Endothelial cell of umbilical vein (primary cell): ENCODE data around the gene PIBF1. TPM values are rescaled to one million over a fixed set of nuclear protein-coding genes. Genes with fewer than 3 reads are reported as not detected.

ENCODE experiments used
- BruUV-seq: library from RNA; stranded (reverse); fragments of 400-500 nt; replicated peaks from 2 replicates; lab custom pipeline; 2021; lab: Mats Ljungman, UMichigan
- CTCF ChIA-PET: fragments of 300-600, 350-600 bp; sonication (Branson Sonifier 250); formaldehyde crosslinking; loops from one replicate; lab custom pipeline; 2021; ENCODE audit warnings: antibody characterized with exemption, inconsistent platforms; lab: Charles Lee
- POLR2A ChIA-PET: fragments of 300-600, 350-600 bp; sonication (Branson Sonifier 250); formaldehyde crosslinking; loops from one replicate; lab custom pipeline; 2021; ENCODE audit warnings: antibody characterized with exemption, inconsistent platforms; lab: Charles Lee
- DNase-seq: peaks from one replicate; pipeline ENCODE4 v3.0.0-alpha.2; 2011; ENCODE audit warnings: low read depth, low spot score
- FAIRE-seq: peaks from 2 replicates; lab custom pipeline; 2011; peaks lifted over from hg19 to GRCh38; lab: Jason Lieb, UNC
- H2AFZ ChIP-seq: 2 replicates; pipeline ENCODE4 v1.6.0; 2012; ENCODE audit warnings: low read depth, low read length, control low read depth, inconsistent platforms
- H3K27ac ChIP-seq: 2 replicates; pipeline ENCODE4 v1.5.1; 2011; ENCODE audit warnings: low read depth, mild to moderate bottlenecking, control low read depth, low read length, moderate library complexity; ENCODE audit not compliant: insufficient read depth
- H3K27me3 ChIP-seq, 2 experiments: 2 replicates each; pipeline versions ENCODE4 v1.6.0 to v1.6.1; 2011; ENCODE audit warnings: low read length in 2 of 2, mixed read lengths in 1 of 2; ENCODE audit not compliant: control insufficient read depth in 2 of 2, insufficient read depth in 2 of 2
- H3K36me3 ChIP-seq, 2 experiments: 2 replicates in 1 of 2; 3 replicates in 1 of 2; pipeline ENCODE4 v1.5.1; 2011; ENCODE audit warnings: low read length in 2 of 2, mild to moderate bottlenecking in 1 of 2, moderate library complexity in 1 of 2; ENCODE audit not compliant: control insufficient read depth in 2 of 2, insufficient read depth in 2 of 2; ENCODE audit errors: extremely low read depth in 1 of 2
- H3K4me1 ChIP-seq: 3 replicates; pipeline ENCODE4 v1.5.1; 2011; ENCODE audit warnings: mild to moderate bottlenecking, low read length; ENCODE audit not compliant: control insufficient read depth, insufficient read depth; ENCODE audit errors: extremely low read depth
- H3K4me2 ChIP-seq: 2 replicates; pipeline ENCODE4 v1.6.1; 2011; ENCODE audit warnings: low read length, control low read depth, mixed read lengths; ENCODE audit not compliant: insufficient read depth
- H3K4me3 ChIP-seq, 3 experiments: fragments of 200-600 bp in 1 of 3; sonication (generic), shearing (Covaris generic) in 1 of 3; replicated peaks in 1 of 3; 2 replicates each; pipeline ENCODE4 v1.5.1; 2011 to 2016; ENCODE audit warnings: control low read depth in 3 of 3, low read length in 3 of 3, mild to moderate bottlenecking in 2 of 3, inconsistent platforms in 1 of 3, low read depth in 1 of 3, moderate library complexity in 1 of 3; ENCODE audit not compliant: insufficient read depth in 1 of 3
- H3K79me2 ChIP-seq: 2 replicates; pipeline ENCODE4 v1.6.0; 2012; ENCODE audit warnings: low read length, inconsistent platforms; ENCODE audit not compliant: control insufficient read depth, insufficient read depth
- H3K9ac ChIP-seq: replicated peaks from 2 replicates; pipeline ENCODE3; 2011; ENCODE audit warnings: low read length, control low read depth; ENCODE audit not compliant: insufficient read depth; ENCODE audit errors: extremely low read depth
- H3K9me1 ChIP-seq: replicated peaks from 3 replicates; pipeline ENCODE4 v1.6.0; 2011; ENCODE audit warnings: mild to moderate bottlenecking, low read length; ENCODE audit not compliant: control insufficient read depth, insufficient read depth; ENCODE audit errors: extremely low read depth
- H3K9me3 ChIP-seq: replicated peaks from 2 replicates; pipeline ENCODE4 v1.5.1; 2012; ENCODE audit warnings: low read length, inconsistent platforms; ENCODE audit not compliant: control insufficient read depth, insufficient read depth
- H4K20me1 ChIP-seq: replicated peaks from 2 replicates; pipeline ENCODE3; 2011; ENCODE audit warnings: mild to moderate bottlenecking, low read length; ENCODE audit not compliant: control insufficient read depth, insufficient read depth; ENCODE audit errors: extremely low read depth
- CTCF ChIP-seq, 2 donors: IDR thresholded peaks; 1 replicate in 1 of 2; 2 replicates in 1 of 2; pipeline ENCODE4 v1.5.1; 2011; ENCODE audit warnings: low read length in 2 of 2, mild to moderate bottlenecking in 2 of 2, moderate library complexity in 2 of 2, control low read depth in 1 of 2, inconsistent platforms in 1 of 2, low read depth in 1 of 2; ENCODE audit not compliant: insufficient read depth in 1 of 2; ENCODE audit errors: extremely low read depth in 1 of 2
- EZH2 ChIP-seq: IDR thresholded peaks from 2 replicates; pipeline ENCODE4 v1.6.1; 2012; ENCODE audit warnings: borderline replicate concordance, low read depth, mild to moderate bottlenecking, moderate library complexity, low read length, inconsistent platforms; ENCODE audit not compliant: severe bottlenecking
- GATA2 ChIP-seq: IDR thresholded peaks from 2 replicates; pipeline ENCODE4 v1.7.0; 2011; ENCODE audit warnings: low read depth, mild to moderate bottlenecking, moderate library complexity, mixed read lengths, low read length; ENCODE audit not compliant: insufficient read length, insufficient read depth
- JUN ChIP-seq: IDR thresholded peaks from 2 replicates; pipeline ENCODE4 v1.6.1; 2011; ENCODE audit warnings: borderline replicate concordance, low read depth; ENCODE audit not compliant: insufficient read length, insufficient read depth
- MYC ChIP-seq: IDR thresholded peaks from one replicate; pipeline ENCODE4 v1.6.1; 2011; ENCODE audit warnings: mild to moderate bottlenecking, low read depth, low read length
- POLR2A ChIP-seq: IDR thresholded peaks from 2 replicates; pipeline ENCODE4 v1.6.1; 2012; ENCODE audit warnings: low read depth, mild to moderate bottlenecking, control low read depth, low read length
- POLR2AphosphoS5 ChIP-seq: IDR thresholded peaks from 2 replicates; pipeline ENCODE4 v1.6.1; 2012; ENCODE audit warnings: low read depth, mild to moderate bottlenecking, control low read depth, low read length, moderate library complexity; ENCODE audit not compliant: insufficient read depth
- dilution Hi-C: fragments of 300-500 bp; cut with MboI; formaldehyde crosslinking; loops from one replicate; pipeline ENCODE4 v1.15.0; 2019; ENCODE audit warnings: low sequenced_read_pairs; ENCODE audit not compliant: extremely low pct_ligation_motif_present
- intact Hi-C: fragments of 100-400 bp; cut with micrococcal nuclease; formaldehyde crosslinking; loops from one replicate; pipeline ENCODE4 v1.10.0; 2022
- polyA plus RNA-seq, 4 experiments: library from polyadenylated mRNA; depleted of rRNA in 3 of 4; stranded (reverse) in 3 of 4; unstranded in 1 of 4; fragments of >200 nt; gene quantifications; 2 replicates each; pipeline versions ENCODE4 v1.2.1 to v1.2.3, GENCODE V29; 2011 to 2012; ENCODE audit warnings: missing spikeins in 1 of 4
- total RNA-seq: library from RNA; stranded (reverse); gene quantifications from 2 replicates; pipeline ENCODE4 v1.2.3, GENCODE V29; 2021

Gene PIBF1
- total and polyA plus RNA-seq, 2 donors (not counting 3 experiments of a cell fraction or from before 2014, with no cell fraction given): 1.4 to 18.4 TPM

- intact Hi-C loops (no loop called here), dilution Hi-C loops (no loop called here)
- CTCF ChIA-PET: no interaction called here
- H3K9me1 ChIP-seq: no peaks in the 10 kb centered on the region
- H3K4me3 ChIP-seq: no peak overlapping the region
- H4K20me1 ChIP-seq: no peaks in the 10 kb centered on the region
- no peaks in the 10 kb centered on the region for H3K4me1 ChIP-seq
- H3K79me2 ChIP-seq: no peaks in the 10 kb centered on the region
- H3K27ac ChIP-seq: no peak overlapping the region
- H3K4me2 ChIP-seq: no peak overlapping the region
- H3K9ac ChIP-seq: no peak overlapping the region
- POLR2A ChIA-PET: no interaction called here
- peaks cover 0 to under 1% of the 10 kb centered on the region in 2 experiments for H3K36me3 ChIP-seq
- BruUV-seq: no TSS peak
- H3K9me3 ChIP-seq: no peaks in the 10 kb centered on the region
- no peak for FAIRE-seq
- no peak for DNase-seq
- no peak overlapping the region for H2AFZ ChIP-seq
- H3K27me3 ChIP-seq: no peaks in the 10 kb centered on the region
- no peak for TF ChIP-seq POLR2AphosphoS5
Measured at GRCh38 chr13:72970301-72970880, 188.5 kb downstream of the PIBF1 start.

- no peaks in the 10 kb centered on the region for H3K36me3 ChIP-seq
- dilution Hi-C loops (no loop called here), intact Hi-C loops (no loop called here)
- ChIA-PET POLR2A (no interaction called here), CTCF (interaction anchor here (1.0 kb wide), 1 partner anchor 21 kb away, joined by 3 read pairs; no protein-coding TSS in a partner anchor)
- no peak overlapping the region for H3K4me2 ChIP-seq
- no peaks in the 10 kb centered on the region for H3K9me3 ChIP-seq
- no peak for FAIRE-seq
- H4K20me1 ChIP-seq: no peaks in the 10 kb centered on the region
- H3K27me3 ChIP-seq: no peaks in the 10 kb centered on the region
- H3K4me1 ChIP-seq: no peaks in the 10 kb centered on the region
- no peak for DNase-seq
- no peaks in the 10 kb centered on the region for H3K79me2 ChIP-seq
- TF ChIP-seq CTCF (IDR thresholded peaks at IDR 0.05; ENCODE audit: extremely low read depth in 1 of 2, insufficient read depth in 1 of 2, low read depth in 1 of 2, low read length in 2 of 2) (no peak), POLR2A (no peak), JUN (no peak), MYC (no peak), POLR2AphosphoS5 (no peak), GATA2 (no peak), EZH2 (no peak)
- H3K9me1 ChIP-seq: no peaks in the 10 kb centered on the region
- H3K4me3 ChIP-seq: no peak overlapping the region
- no peak overlapping the region for H3K27ac ChIP-seq
- H2AFZ ChIP-seq: no peak overlapping the region
- no peak overlapping the region for H3K9ac ChIP-seq
- BruUV-seq: no TSS peak
Measured at GRCh38 chr13:72970956-72971355, 189.0 kb downstream of the PIBF1 start.
